AG10803 (cell line): ENCODE results near the gene LRP1B.

ENCODE experiments used
- DNase-seq: peaks from one replicate; pipeline ENCODE4 v3.0.0; 2010; ENCODE audit warnings: low read depth
- H3K4me3 ChIP-seq: 2 replicates; pipeline ENCODE4 v1.5.1; 2011; ENCODE audit warnings: mild to moderate bottlenecking, low read length, control low read depth
- TF ChIP-seq, protein P1 (sequence below): conservative IDR thresholded peaks from 2 replicates; pipeline ENCODE4 v1.5.1; 2011; ENCODE audit warnings: mild to moderate bottlenecking, low read length, control low read depth, inconsistent platforms

The LRP1B gene

DNA sequence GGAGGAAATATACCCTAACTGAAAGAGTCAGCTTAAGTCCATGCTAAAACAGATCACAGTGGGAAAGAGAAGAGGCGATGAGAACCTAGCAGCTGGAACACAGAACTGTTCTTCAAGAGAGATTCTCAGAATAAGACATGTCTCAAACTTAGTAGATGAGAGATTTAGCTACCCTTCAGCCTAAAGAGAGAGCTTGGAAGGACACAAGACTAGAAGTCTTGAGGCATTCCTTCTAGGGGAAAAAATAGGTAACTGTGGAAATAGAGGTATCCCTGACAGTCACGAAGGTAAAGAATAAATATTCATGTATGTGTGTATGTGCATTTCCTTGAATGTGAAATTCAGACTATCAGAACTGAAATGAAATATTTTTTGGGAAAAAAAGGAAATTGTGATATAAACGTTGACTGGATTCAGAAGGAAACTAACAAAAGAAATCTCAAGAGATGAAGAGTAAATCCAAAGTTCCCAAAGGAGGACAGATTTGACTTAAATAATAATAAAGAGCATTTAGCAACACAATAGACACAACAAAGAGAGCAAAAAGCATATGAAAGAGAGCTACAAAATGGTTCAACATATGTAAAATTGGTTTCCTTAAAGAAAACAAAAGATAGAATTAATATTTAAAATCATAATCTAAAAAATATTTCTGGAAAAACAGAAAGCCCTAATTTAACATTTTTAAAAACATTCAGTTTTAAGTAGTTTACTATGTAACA lies 258.7 kb downstream of the LRP1B start:
- TF ChIP-seq, protein P1, sequence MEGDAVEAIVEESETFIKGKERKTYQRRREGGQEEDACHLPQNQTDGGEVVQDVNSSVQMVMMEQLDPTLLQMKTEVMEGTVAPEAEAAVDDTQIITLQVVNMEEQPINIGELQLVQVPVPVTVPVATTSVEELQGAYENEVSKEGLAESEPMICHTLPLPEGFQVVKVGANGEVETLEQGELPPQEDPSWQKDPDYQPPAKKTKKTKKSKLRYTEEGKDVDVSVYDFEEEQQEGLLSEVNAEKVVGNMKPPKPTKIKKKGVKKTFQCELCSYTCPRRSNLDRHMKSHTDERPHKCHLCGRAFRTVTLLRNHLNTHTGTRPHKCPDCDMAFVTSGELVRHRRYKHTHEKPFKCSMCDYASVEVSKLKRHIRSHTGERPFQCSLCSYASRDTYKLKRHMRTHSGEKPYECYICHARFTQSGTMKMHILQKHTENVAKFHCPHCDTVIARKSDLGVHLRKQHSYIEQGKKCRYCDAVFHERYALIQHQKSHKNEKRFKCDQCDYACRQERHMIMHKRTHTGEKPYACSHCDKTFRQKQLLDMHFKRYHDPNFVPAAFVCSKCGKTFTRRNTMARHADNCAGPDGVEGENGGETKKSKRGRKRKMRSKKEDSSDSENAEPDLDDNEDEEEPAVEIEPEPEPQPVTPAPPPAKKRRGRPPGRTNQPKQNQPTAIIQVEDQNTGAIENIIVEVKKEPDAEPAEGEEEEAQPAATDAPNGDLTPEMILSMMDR: no peak
- no peak overlapping the region for H3K4me3 ChIP-seq
- DNase-seq: no peak

GRCh38 chr2:141869572-141869971 lies 261.2 kb downstream of the LRP1B start:
- TF ChIP-seq, protein P1: no peak
- no peak overlapping the region for H3K4me3 ChIP-seq
- DNase-seq: no peak

- H3K4me3 ChIP-seq: no peak overlapping the region
- DNase-seq: no peak
- TF ChIP-seq, protein P1: no peak
Observed at GRCh38 chr2:141863964-141864363, 266.9 kb downstream of the LRP1B start.

DNA sequence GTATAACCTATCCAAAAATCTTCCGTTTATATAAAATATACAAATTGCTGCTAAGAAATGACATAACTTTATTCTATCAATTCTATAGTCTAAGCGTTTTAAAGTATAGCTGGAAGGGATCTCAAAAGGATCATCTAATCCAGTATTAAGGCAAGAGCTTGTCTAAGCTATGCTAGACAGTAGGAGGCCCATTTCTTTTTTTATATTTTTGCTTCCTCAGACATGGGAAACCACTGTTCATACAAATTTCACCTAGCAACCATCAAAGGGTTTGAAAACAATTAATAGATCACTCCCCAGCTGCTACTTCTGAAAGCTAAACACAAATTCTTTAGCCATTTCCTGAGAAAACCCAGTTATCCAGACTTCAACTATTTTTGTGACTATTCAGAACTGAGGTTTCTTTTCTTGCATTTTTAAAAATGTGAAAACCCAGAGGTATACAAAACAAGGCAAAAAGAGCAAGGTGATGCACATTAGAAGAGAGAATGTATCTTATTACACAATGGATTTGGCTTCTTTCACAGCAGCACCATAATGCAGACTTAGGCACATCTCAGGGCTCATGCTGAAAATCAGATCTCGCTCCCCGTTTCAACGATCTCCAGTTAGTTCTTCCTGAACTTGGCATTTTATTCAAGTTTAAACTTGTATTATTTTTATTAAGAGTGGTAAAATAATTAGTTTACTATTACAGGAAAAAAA lies 274.4 kb downstream of the LRP1B start:
- no peak for DNase-seq
- TF ChIP-seq, protein P1: no peak
- H3K4me3 ChIP-seq: no peak overlapping the region

GRCh38 chr2:141848191-141848590 lies 282.6 kb downstream of the LRP1B start:
- H3K4me3 ChIP-seq: no peak overlapping the region
- DNase-seq: no peak
- TF ChIP-seq, protein P1: no peak

DNA sequence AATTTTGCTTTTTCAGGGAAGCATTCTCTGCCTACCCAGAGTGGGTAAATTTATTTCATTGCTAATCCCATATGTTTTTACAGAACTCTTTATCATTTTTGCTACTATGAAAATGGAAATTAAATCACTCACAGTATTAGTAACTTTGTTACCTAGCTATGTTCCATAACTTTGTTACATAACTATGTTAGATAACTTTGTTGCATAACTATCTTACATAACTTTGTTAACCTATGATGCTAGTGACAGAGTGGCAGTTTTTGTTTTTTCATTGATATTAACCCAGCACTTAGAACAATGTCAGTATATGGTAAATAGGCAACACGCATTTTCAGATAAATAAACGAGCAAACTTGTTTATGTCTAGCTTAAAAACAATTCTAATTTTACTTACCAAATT lies 286.6 kb downstream of the LRP1B start:
- DNase-seq: no peak
- no peak overlapping the region for H3K4me3 ChIP-seq
- TF ChIP-seq, protein P1: no peak

DNA sequence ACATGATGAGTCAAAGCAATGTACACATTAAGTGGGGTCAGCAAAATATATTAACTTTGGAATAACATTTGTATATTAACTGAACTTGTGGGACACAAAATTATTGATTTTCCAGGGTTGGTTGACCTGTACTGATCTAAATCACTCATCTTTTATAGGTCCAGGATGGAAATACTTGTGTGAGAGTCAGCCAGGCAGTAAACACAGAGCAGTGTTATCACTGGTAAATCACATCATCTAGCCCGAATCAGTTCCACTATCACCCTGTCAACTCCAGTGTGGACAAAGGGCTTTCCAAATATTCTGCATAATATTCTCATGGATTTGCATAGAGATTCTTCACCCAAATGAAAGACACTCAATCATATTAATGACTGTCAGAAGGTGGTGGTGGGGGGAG lies 295.7 kb downstream of the LRP1B start:
- no peak overlapping the region for H3K4me3 ChIP-seq
- no peak for DNase-seq
- TF ChIP-seq, protein P1: no peak
